Ishikawa (cell line): ENCODE results near the gene NKX2-2.

Source experiments
- CEBPB ChIP-seq: IDR thresholded peaks from 2 replicates; pipeline ENCODE4 v1.6.1; 2012
- CREB1 ChIP-seq: IDR thresholded peaks from 2 replicates; pipeline ENCODE4 v1.6.1; 2012; ENCODE audit warnings: low read depth
- EGR1 ChIP-seq: IDR thresholded peaks from 2 replicates; pipeline ENCODE4 v1.6.1; 2012
- EP300 ChIP-seq: IDR thresholded peaks from 2 replicates; pipeline ENCODE4 v1.6.1; 2012; ENCODE audit warnings: borderline replicate concordance
- FOXM1 ChIP-seq: IDR thresholded peaks from 2 replicates; pipeline ENCODE4 v1.6.1; 2012; ENCODE audit warnings: low read depth, borderline replicate concordance
- MAX ChIP-seq: IDR thresholded peaks from 2 replicates; pipeline ENCODE4 v1.6.1; 2012
- NFIC ChIP-seq: IDR thresholded peaks from 2 replicates; pipeline ENCODE4 v1.6.1; 2012
- RAD21 ChIP-seq: IDR thresholded peaks from 2 replicates; pipeline ENCODE4 v1.6.1; 2012; ENCODE audit warnings: low read depth
- REST ChIP-seq: IDR thresholded peaks from 2 replicates; pipeline ENCODE4 v1.6.1; 2012; ENCODE audit warnings: low read depth, mild to moderate bottlenecking
- TAF1 ChIP-seq: IDR thresholded peaks from 2 replicates; pipeline ENCODE4 v1.6.1; 2012; ENCODE audit warnings: low read depth, mild to moderate bottlenecking
- TCF12 ChIP-seq: IDR thresholded peaks from 2 replicates; pipeline ENCODE4 v1.6.1; 2012; ENCODE audit warnings: low read depth
- TEAD4 ChIP-seq: IDR thresholded peaks from 2 replicates; pipeline ENCODE4 v1.6.1; 2012
- YY1 ChIP-seq: IDR thresholded peaks from 2 replicates; pipeline ENCODE4 v1.6.1; 2012; ENCODE audit warnings: low read depth
- ZBTB7A ChIP-seq: IDR thresholded peaks from 2 replicates; pipeline ENCODE4 v1.6.1; 2012; ENCODE audit warnings: low read depth
- TF ChIP-seq, protein P1 (sequence below): IDR thresholded peaks from 2 replicates; pipeline ENCODE4 v1.6.1; 2012

NKX2-2 gene

DNA sequence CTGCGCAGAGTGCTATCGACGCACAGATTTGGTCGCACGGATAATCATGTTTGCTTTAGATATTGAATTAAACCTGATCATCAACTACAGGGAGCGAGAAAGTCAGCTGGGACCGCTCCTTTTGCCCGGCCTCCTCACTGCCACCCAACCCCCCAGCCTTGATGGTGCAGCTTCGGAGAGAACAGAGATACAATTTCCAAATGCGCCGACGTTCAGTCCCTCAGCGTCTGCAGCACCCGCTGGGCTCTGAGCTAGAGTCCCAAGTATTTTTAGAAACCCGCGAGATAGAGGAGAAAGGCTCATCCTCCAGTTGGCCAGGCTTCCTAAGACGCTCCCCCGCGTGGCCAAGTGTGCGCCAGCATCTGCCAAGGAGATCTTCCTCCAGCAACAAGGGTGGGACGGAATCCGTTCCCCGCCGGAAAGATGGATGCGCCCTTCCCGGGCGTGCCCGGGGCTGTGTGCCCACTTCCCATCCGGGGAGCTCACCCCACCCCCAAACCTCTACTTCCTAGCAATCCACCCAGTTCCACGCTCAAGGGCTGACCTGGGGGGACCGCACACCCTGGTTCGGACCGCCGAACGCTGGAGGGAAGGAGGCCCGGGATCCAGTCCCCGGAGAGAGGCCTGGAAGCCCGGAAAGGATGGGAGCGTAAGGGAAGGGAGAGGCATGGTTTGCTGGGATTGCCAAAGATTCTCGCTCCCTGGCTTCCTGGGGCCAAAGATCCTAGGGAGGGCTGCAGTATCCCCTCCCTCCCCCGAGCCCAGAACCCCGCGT lies 4.1 kb downstream of the NKX2-2 start:
- TF ChIP-seq, protein P1, sequence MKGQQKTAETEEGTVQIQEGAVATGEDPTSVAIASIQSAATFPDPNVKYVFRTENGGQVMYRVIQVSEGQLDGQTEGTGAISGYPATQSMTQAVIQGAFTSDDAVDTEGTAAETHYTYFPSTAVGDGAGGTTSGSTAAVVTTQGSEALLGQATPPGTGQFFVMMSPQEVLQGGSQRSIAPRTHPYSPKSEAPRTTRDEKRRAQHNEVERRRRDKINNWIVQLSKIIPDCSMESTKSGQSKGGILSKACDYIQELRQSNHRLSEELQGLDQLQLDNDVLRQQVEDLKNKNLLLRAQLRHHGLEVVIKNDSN = no peak
- TF ChIP-seq EGR1 = no peak
- TF ChIP-seq TEAD4 = no peak
- TF ChIP-seq REST = no peak
- TF ChIP-seq NFIC = no peak
- no peak for TF ChIP-seq YY1
- no peak for TF ChIP-seq CREB1
- TF ChIP-seq EP300 = no peak
- TF ChIP-seq RAD21 = no peak
- no peak for TF ChIP-seq CEBPB
- TF ChIP-seq MAX = no peak
- TF ChIP-seq FOXM1 = no peak
- no peak for TF ChIP-seq TCF12
- no peak for TF ChIP-seq TAF1
- no peak for TF ChIP-seq ZBTB7A

DNA sequence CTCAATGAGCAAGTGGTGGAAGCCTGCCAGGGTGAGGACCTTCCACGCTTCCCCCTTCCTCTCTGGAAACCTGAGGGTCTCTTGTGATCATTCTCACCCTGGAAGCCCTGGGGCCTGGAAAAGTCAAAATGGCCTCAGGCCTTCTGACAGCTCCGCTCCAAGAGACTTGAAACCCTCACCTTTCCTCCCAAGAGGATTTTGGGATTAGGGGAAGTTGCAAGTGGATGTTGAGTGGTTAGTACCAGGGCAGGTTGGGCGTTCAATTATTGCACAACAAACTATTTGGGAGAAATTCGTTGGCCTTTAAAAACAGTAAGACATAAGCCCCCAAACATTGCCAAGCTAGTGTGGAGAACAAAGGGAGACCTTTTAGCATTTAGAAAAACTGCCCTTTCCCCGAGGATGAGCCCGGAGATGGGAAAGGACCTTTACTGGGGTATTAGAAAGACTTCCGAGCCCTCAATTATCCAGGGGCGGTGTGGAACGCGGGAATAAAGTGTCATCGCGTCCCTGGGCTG lies 4.7 kb downstream of the NKX2-2 start:
- TF ChIP-seq EGR1 (no peak), RAD21 (no peak)

GRCh38 chr20:21508230-21509078 lies 5.4 kb downstream of the NKX2-2 start:
- TF ChIP-seq TAF1 (no peak), TCF12 (no peak), CEBPB (no peak), NFIC (no peak), ZBTB7A (no peak), TEAD4 (no peak), CREB1 (no peak), EGR1 (no peak), EP300 (no peak), REST (no peak), RAD21 (no peak), YY1 (no peak), FOXM1 (no peak), MAX (no peak)
- TF ChIP-seq, protein P1 = no peak

- no peak for TF ChIP-seq FOXM1
- TF ChIP-seq TEAD4 = no peak
- TF ChIP-seq REST = no peak
- TF ChIP-seq EGR1 = no peak
- TF ChIP-seq CREB1 = no peak
- no peak for TF ChIP-seq NFIC
- no peak for TF ChIP-seq YY1
- no peak for TF ChIP-seq TAF1
- no peak for TF ChIP-seq MAX
- TF ChIP-seq TCF12 = no peak
- TF ChIP-seq, protein P1 = no peak
- TF ChIP-seq EP300 = no peak
- no peak for TF ChIP-seq RAD21
- TF ChIP-seq CEBPB = no peak
Observed at GRCh38 chr20:21507400-21508229, 6.2 kb downstream of the NKX2-2 start.
